GM19238 (cell line): ENCODE results near the gene ATXN1.
"Not testable (repeated sequence)": the region's sequence is repeated elsewhere in the genome, so short reads cannot be mapped to it uniquely, and the experiment has no call there.

Experiments used
- DNase-seq: peaks from one replicate; pipeline ENCODE4 v3.0.0; 2011; ENCODE audit warnings: low spot score; ENCODE audit not compliant: insufficient read length

ATXN1 gene

GRCh38 chr6:16647422-16647821, 113.8 kb downstream of the ATXN1 start:
- DNase-seq = no peak

- DNase-seq = no peak
Observed at GRCh38 chr6:16644540-16645250, 116.6 kb downstream of the ATXN1 start.

GRCh38 chr6:16639684-16640480, 121.4 kb downstream of the ATXN1 start:
- DNase-seq = no peak

GRCh38 chr6:16637635-16638034, 123.6 kb downstream of the ATXN1 start:
- DNase-seq = no peak

- DNase-seq = no peak
Observed at GRCh38 chr6:16635810-16636602, 125.3 kb downstream of the ATXN1 start.

- DNase-seq = no peak
Observed at GRCh38 chr6:16635291-16635809, 125.9 kb downstream of the ATXN1 start.

GRCh38 chr6:16634855-16635254, 126.4 kb downstream of the ATXN1 start:
- no peak for DNase-seq

GRCh38 chr6:16633961-16634360, 127.3 kb downstream of the ATXN1 start:
- DNase-seq = no peak

- no peak for DNase-seq
Observed at GRCh38 chr6:16633465-16633864, 127.8 kb downstream of the ATXN1 start.

- no peak for DNase-seq
Observed at GRCh38 chr6:16632101-16632500, 129.2 kb downstream of the ATXN1 start.

- no peak for DNase-seq
Observed at GRCh38 chr6:16630026-16630643, 131.1 kb downstream of the ATXN1 start.

GRCh38 chr6:16628580-16628979, 132.7 kb downstream of the ATXN1 start:
- not testable (repeated sequence) for DNase-seq

GRCh38 chr6:16626650-16627049, 134.6 kb downstream of the ATXN1 start:
- no peak for DNase-seq

- no peak for DNase-seq
Observed at GRCh38 chr6:16625291-16626265, 135.7 kb downstream of the ATXN1 start.

- DNase-seq = no peak
Observed at GRCh38 chr6:16624636-16625290, 136.5 kb downstream of the ATXN1 start.

GRCh38 chr6:16623731-16624130, 137.5 kb downstream of the ATXN1 start:
- DNase-seq = no peak

GRCh38 chr6:16623029-16623653, 138.1 kb downstream of the ATXN1 start:
- no peak for DNase-seq

- no peak for DNase-seq
Observed at GRCh38 chr6:16622193-16622592, 139.1 kb downstream of the ATXN1 start.

GRCh38 chr6:16621002-16621401, 140.3 kb downstream of the ATXN1 start:
- DNase-seq = no peak
